ENCODE data around the gene SLC7A6OS.
A peak's percentile ranks its signal among the peaks of the same experiment; 100 is the strongest.

Gene SLC7A6OS

GRCh38 chr16:68281368-68282063, 29.2 kb downstream of the SLC7A6OS start:
- H3K27ac ChIP-seq (ENCODE audit: low read depth, low read length): no peak overlapping the region
- H3K36me3 ChIP-seq (ENCODE audit: control insufficient read depth, insufficient read depth, low read length): peaks cover 8% of the 10 kb centered on the region
- no peak overlapping the region for H3K9ac ChIP-seq (ENCODE audit: low read length)
- no peak overlapping the region for H3K4me3 ChIP-seq (ENCODE audit: low read length)
- no peaks in the 10 kb centered on the region for H3K4me1 ChIP-seq (ENCODE audit: control insufficient read depth, insufficient read depth, low read length)
- no peaks in the 10 kb centered on the region for H3K27me3 ChIP-seq (ENCODE audit: control insufficient read depth, insufficient read depth, low read length)

DNA sequence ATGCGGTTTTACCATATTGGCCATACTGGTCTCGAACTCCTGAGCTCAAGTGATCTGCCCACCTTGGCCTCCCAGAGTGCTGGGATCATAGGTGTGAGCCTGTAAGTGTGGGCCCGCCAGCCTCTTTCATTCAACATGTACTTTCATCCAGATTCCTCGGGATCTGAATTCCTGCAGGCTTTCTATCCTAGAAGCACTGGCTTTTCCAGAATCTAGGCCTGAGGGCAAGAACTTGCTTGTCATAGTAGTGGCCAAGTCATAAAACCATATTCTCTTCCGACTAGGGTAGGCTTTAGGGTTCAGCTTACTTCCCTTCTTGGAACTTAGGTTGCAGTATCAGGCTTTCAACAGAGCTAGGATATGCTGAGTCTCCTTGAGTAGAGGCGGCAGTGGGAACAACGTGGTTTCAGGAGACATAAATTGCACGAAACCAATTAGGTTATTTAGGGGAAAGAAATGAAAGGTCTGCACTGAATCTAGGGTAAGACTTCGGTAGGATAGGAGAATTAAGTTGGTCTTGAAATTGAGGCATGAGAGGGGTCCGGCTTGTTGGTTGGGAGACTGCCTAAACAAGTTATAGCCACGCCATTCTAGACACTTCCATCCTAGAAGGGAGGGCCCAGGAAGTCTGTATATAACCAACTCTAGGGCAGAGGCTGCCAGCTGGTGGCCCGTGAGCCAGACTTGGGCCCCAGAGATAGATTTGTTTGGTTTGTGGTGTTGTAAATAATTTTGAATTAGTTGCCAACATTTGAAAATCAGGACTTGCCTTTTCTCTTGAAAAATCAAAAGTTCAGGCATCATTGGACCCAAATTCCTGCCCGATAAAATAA, 30.8 kb downstream of the SLC7A6OS start:
- Histone ChIP-seq H3K27ac (ENCODE audit: low read depth, low read length) (no peak overlapping the region), H3K4me1 (ENCODE audit: control insufficient read depth, insufficient read depth, low read length) (peaks cover 3% of the 10 kb centered on the region), H3K36me3 (ENCODE audit: control insufficient read depth, insufficient read depth, low read length) (peaks cover 3% of the 10 kb centered on the region)

GRCh38 chr16:68276223-68276622, 34.5 kb downstream of the SLC7A6OS start:
- H3K4me1 ChIP-seq (ENCODE audit: control insufficient read depth, insufficient read depth, low read length): peaks cover 3% of the 10 kb centered on the region
- H3K36me3 ChIP-seq (ENCODE audit: control insufficient read depth, insufficient read depth, low read length): peaks cover 10% of the 10 kb centered on the region
- H3K27ac ChIP-seq (ENCODE audit: low read depth, low read length): peak overlapping the region; percentile 48
- H3K9ac ChIP-seq (ENCODE audit: low read length): no peak overlapping the region
- H3K27me3 ChIP-seq (ENCODE audit: control insufficient read depth, insufficient read depth, low read length): no peaks in the 10 kb centered on the region
- H3K4me3 ChIP-seq (ENCODE audit: low read length): no peak overlapping the region

More for the DNA sequence above, 30.8 kb downstream of the SLC7A6OS start:
- Histone ChIP-seq H3K4me3 (ENCODE audit: low read length) (no peak overlapping the region), H3K9ac (ENCODE audit: low read length) (no peak overlapping the region), H3K27me3 (ENCODE audit: control insufficient read depth, insufficient read depth, low read length) (no peaks in the 10 kb centered on the region)

GRCh38 chr16:68275611-68276191, 35.0 kb downstream of the SLC7A6OS start:
- Histone ChIP-seq H3K4me3 (ENCODE audit: low read length) (no peak overlapping the region), H3K4me1 (ENCODE audit: control insufficient read depth, insufficient read depth, low read length) (peaks cover 3% of the 10 kb centered on the region), H3K36me3 (ENCODE audit: control insufficient read depth, insufficient read depth, low read length) (peaks cover 10% of the 10 kb centered on the region), H3K27ac (ENCODE audit: low read depth, low read length) (peak overlapping the region; percentile 48), H3K27me3 (ENCODE audit: control insufficient read depth, insufficient read depth, low read length) (no peaks in the 10 kb centered on the region), H3K9ac (ENCODE audit: low read length) (no peak overlapping the region)

GRCh38 chr16:68274441-68274840, 36.3 kb downstream of the SLC7A6OS start:
- Histone ChIP-seq H3K27ac (ENCODE audit: low read depth, low read length) (no peak overlapping the region), H3K9ac (ENCODE audit: low read length) (no peak overlapping the region), H3K36me3 (ENCODE audit: control insufficient read depth, insufficient read depth, low read length) (peaks cover 10% of the 10 kb centered on the region), H3K27me3 (ENCODE audit: control insufficient read depth, insufficient read depth, low read length) (no peaks in the 10 kb centered on the region), H3K4me3 (ENCODE audit: low read length) (no peak overlapping the region), H3K4me1 (ENCODE audit: control insufficient read depth, insufficient read depth, low read length) (peaks cover 3% of the 10 kb centered on the region)

GRCh38 chr16:68273896-68274295, 36.9 kb downstream of the SLC7A6OS start:
- H3K27me3 ChIP-seq (ENCODE audit: control insufficient read depth, insufficient read depth, low read length): no peaks in the 10 kb centered on the region
- peaks cover 3% of the 10 kb centered on the region for H3K4me1 ChIP-seq (ENCODE audit: control insufficient read depth, insufficient read depth, low read length)
- no peak overlapping the region for H3K9ac ChIP-seq (ENCODE audit: low read length)
- H3K4me3 ChIP-seq (ENCODE audit: low read length): no peak overlapping the region
- H3K27ac ChIP-seq (ENCODE audit: low read depth, low read length): no peak overlapping the region
- H3K36me3 ChIP-seq (ENCODE audit: control insufficient read depth, insufficient read depth, low read length): peaks cover 10% of the 10 kb centered on the region

DNA sequence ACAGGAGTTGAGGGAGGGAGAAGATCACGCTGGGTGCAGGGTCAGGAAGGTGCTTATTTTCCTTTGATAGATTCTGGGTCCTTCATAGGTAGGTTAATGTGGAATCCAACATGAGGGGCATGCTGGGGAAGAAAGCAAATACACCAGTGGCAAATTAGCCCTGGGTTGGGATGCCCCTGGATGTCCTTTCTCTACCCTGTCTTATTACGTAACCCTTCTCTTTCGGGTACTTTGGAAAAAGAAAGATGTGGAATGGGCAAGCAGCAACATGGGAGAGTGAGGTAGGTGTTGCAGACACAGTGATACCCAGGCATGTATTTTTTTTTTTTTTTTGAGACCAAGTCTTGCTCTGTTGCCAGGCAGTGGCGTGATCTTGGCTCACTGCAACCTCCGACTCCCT, 37.3 kb downstream of the SLC7A6OS start:
- no peak overlapping the region for H3K4me3 ChIP-seq (ENCODE audit: low read length)
- no peak overlapping the region for H3K9ac ChIP-seq (ENCODE audit: low read length)
- no peaks in the 10 kb centered on the region for H3K27me3 ChIP-seq (ENCODE audit: control insufficient read depth, insufficient read depth, low read length)
- H3K27ac ChIP-seq (ENCODE audit: low read depth, low read length): no peak overlapping the region
- peaks cover 10% of the 10 kb centered on the region for H3K36me3 ChIP-seq (ENCODE audit: control insufficient read depth, insufficient read depth, low read length)
- peaks cover 3% of the 10 kb centered on the region for H3K4me1 ChIP-seq (ENCODE audit: control insufficient read depth, insufficient read depth, low read length)

GRCh38 chr16:68272507-68273209, 38.1 kb downstream of the SLC7A6OS start:
- Histone ChIP-seq H3K27ac (ENCODE audit: low read depth, low read length) (no peak overlapping the region), H3K27me3 (ENCODE audit: control insufficient read depth, insufficient read depth, low read length) (no peaks in the 10 kb centered on the region), H3K9ac (ENCODE audit: low read length) (no peak overlapping the region), H3K4me3 (ENCODE audit: low read length) (no peak overlapping the region), H3K4me1 (ENCODE audit: control insufficient read depth, insufficient read depth, low read length) (peaks cover 3% of the 10 kb centered on the region), H3K36me3 (ENCODE audit: control insufficient read depth, insufficient read depth, low read length) (peaks cover 10% of the 10 kb centered on the region)

- H3K9ac ChIP-seq (ENCODE audit: low read length): no peak overlapping the region
- H3K4me3 ChIP-seq (ENCODE audit: low read length): no peak overlapping the region
- no peaks in the 10 kb centered on the region for H3K27me3 ChIP-seq (ENCODE audit: control insufficient read depth, insufficient read depth, low read length)
- no peak overlapping the region for H3K27ac ChIP-seq (ENCODE audit: low read depth, low read length)
- H3K4me1 ChIP-seq (ENCODE audit: control insufficient read depth, insufficient read depth, low read length): no peaks in the 10 kb centered on the region
- H3K36me3 ChIP-seq (ENCODE audit: control insufficient read depth, insufficient read depth, low read length): peaks cover 10% of the 10 kb centered on the region
Measured at GRCh38 chr16:68270353-68270752, 40.4 kb downstream of the SLC7A6OS start.

DNA sequence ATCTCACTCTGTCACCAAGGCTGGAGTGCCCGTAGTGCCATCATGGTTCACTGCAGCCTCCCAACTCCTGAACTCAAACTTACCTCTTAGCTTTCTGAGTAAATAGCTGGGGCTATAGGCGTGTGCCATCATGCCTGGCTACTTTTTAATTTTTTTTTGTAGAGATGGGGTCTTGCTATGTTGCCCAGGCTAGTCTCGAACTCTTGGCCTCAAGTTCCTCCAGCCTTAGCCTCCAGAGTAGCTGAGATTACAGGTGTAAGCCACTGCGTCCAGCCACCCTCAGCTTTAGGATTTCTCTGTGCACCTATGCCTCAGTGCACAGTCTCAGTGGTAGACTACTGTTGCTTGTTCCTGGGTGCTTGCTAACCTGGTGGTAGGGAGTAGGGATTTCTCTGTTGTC, 41.0 kb downstream of the SLC7A6OS start:
- Histone ChIP-seq H3K27ac (ENCODE audit: low read depth, low read length) (no peak overlapping the region), H3K27me3 (ENCODE audit: control insufficient read depth, insufficient read depth, low read length) (no peaks in the 10 kb centered on the region), H3K36me3 (ENCODE audit: control insufficient read depth, insufficient read depth, low read length) (peaks cover 8% of the 10 kb centered on the region), H3K4me3 (ENCODE audit: low read length) (no peak overlapping the region), H3K4me1 (ENCODE audit: control insufficient read depth, insufficient read depth, low read length) (no peaks in the 10 kb centered on the region), H3K9ac (ENCODE audit: low read length) (no peak overlapping the region)

DNA sequence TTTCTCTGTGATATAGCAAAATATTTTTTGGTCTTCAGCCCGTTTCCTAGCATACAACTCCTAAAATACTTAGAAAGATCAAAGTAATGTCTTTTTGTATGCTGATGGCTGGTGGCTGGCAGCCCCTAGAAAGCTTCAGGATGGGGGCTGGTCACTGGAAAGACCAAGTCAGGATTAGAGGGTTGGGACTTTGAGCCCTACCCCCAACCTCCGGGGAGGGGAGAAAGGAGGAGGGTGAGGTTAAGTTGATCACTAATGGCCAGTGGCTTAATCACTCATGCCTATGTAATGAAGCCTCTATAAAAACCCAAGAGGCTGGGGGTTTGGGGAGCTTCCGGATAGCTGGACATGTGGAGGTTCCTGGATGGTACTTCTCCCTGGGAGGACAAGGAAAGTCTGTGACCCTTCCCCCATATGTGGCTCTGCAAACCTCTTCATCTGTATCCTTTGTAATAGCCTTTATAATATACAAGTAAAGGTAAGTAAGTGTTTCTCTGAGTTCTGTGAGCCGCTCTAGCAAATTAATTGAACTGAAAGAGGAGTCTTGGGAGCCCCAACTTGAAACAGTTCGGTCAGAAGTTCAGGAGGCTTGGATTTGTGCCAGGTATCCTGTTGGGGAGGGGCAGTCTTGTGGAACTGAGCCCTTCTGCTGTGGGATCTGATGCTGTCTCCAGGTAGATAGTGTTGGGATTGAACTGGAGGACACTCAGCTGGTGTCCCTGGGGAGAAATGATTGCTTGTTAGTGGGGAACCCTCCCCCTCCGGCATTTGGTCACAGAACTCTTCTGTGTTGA, 42.9 kb downstream of the SLC7A6OS start:
- Histone ChIP-seq H3K9ac (ENCODE audit: low read length) (no peak overlapping the region), H3K4me1 (ENCODE audit: control insufficient read depth, insufficient read depth, low read length) (no peaks in the 10 kb centered on the region), H3K4me3 (ENCODE audit: low read length) (no peak overlapping the region), H3K36me3 (ENCODE audit: control insufficient read depth, insufficient read depth, low read length) (no peaks in the 10 kb centered on the region), H3K27ac (ENCODE audit: low read depth, low read length) (no peak overlapping the region), H3K27me3 (ENCODE audit: control insufficient read depth, insufficient read depth, low read length) (no peaks in the 10 kb centered on the region)
